ENCODE data around the gene NCKAP5L.

- TF ChIP-seq, protein P1, sequence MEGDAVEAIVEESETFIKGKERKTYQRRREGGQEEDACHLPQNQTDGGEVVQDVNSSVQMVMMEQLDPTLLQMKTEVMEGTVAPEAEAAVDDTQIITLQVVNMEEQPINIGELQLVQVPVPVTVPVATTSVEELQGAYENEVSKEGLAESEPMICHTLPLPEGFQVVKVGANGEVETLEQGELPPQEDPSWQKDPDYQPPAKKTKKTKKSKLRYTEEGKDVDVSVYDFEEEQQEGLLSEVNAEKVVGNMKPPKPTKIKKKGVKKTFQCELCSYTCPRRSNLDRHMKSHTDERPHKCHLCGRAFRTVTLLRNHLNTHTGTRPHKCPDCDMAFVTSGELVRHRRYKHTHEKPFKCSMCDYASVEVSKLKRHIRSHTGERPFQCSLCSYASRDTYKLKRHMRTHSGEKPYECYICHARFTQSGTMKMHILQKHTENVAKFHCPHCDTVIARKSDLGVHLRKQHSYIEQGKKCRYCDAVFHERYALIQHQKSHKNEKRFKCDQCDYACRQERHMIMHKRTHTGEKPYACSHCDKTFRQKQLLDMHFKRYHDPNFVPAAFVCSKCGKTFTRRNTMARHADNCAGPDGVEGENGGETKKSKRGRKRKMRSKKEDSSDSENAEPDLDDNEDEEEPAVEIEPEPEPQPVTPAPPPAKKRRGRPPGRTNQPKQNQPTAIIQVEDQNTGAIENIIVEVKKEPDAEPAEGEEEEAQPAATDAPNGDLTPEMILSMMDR (IDR thresholded peaks at IDR 0.05), result no peak
- TF ChIP-seq POLR2AphosphoS5 (IDR thresholded peaks at IDR 0.05), result no peak
- no peak for TF ChIP-seq POLR2A (IDR thresholded peaks at IDR 0.05)
- TF ChIP-seq EP300 (IDR thresholded peaks at IDR 0.05), result no peak
Observed at GRCh38 chr12:49766115-49766455, 62.1 kb downstream of the NCKAP5L start.
